ENCODE data around the gene KLHL25.

The KLHL25 gene

DNA sequence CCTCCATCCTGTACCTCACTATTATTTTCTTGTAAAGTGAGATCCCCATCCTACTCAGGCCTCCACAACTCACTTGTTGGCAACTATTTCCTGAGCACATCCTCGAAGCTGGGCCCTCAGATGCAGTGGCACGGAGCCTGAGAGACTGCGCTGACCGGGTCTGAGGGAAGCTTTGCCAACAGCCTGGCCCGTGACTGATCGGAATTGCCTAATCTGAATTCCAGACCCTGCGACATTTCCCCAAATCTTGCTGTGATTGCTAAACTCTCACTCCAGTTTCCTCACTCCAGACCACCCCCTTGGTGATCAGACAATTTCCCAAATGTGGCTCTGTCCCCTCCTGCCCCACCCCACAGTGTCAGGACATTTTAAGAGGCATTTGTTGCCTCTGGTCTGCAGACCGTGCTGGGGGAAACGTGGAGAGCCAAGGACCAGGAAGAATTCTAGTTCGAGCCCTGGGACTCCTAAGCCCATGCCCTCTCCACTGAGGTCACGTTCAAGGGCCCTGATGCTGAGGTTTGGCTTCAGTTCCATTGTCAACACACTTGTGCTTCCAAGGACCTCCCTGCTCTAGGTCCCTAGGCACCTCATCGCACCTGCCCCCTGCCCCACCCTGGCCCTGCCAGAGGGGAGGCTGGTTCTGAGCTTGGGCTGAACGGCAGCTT is 22.8 kb downstream of the KLHL25 start:
- ChIA-PET POLR2A (no interaction called here), CTCF (interaction anchor here (0.7 kb wide), 1 partner anchor 14 kb away, joined by 7 read pairs; no protein-coding TSS in a partner anchor)
- no peak for DNase-seq (ENCODE audit: extremely low spot score)
- TF ChIP-seq NFRKB (IDR thresholded peaks at IDR 0.05) (no peak), FOXA1 (IDR thresholded peaks at IDR 0.05) (no peak), ARNT (IDR thresholded peaks at IDR 0.05) (no peak), TARDBP (IDR thresholded peaks at IDR 0.05) (no peak), SP1 (IDR thresholded peaks at IDR 0.05) (no peak), FOXK2 (IDR thresholded peaks at IDR 0.05) (no peak), L3MBTL2 (conservative IDR thresholded peaks at IDR 0.05) (no peak), FOXM1 (IDR thresholded peaks at IDR 0.05; ENCODE audit: borderline replicate concordance) (no peak), BHLHE40 (IDR thresholded peaks at IDR 0.05; ENCODE audit: borderline replicate concordance) (no peak), ZNF384 (IDR thresholded peaks at IDR 0.05) (no peak), LEF1 (IDR thresholded peaks at IDR 0.05; ENCODE audit: borderline replicate concordance) (no peak), PKNOX1 (IDR thresholded peaks at IDR 0.05) (no peak), SUZ12 (IDR thresholded peaks at IDR 0.05) (no peak), CTBP1 (IDR thresholded peaks at IDR 0.05; ENCODE audit: borderline replicate concordance) (no peak), ELF4 (IDR thresholded peaks at IDR 0.05) (no peak), HDGF (IDR thresholded peaks at IDR 0.05; ENCODE audit: borderline replicate concordance) (no peak)

DNA sequence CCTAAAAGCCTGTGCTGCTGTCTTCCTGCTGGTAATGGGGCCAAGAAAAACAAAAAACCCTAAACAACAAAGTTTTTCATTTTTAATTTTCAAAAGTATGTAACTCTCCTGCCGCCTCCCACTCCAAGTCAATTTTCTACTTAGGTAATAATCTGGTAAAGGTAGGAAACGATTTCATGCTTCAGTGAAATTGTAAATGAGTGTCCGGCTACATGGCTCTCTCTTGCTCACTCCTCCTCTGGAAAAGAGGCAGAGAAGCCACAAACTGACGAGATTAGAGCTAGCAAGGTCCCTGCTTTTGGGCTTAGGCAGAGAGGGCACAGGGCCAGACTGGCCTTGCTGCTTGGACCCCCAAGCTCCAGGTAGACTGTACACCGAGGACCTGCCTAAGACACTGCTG is 23.5 kb downstream of the KLHL25 start:
- TF ChIP-seq ARNT (IDR thresholded peaks at IDR 0.05) (no peak), FOXA1 (IDR thresholded peaks at IDR 0.05) (no peak), PKNOX1 (IDR thresholded peaks at IDR 0.05) (no peak), ZNF384 (IDR thresholded peaks at IDR 0.05) (no peak), TARDBP (IDR thresholded peaks at IDR 0.05) (no peak), SUZ12 (IDR thresholded peaks at IDR 0.05) (no peak), LEF1 (IDR thresholded peaks at IDR 0.05; ENCODE audit: borderline replicate concordance) (no peak), L3MBTL2 (conservative IDR thresholded peaks at IDR 0.05) (no peak), FOXM1 (IDR thresholded peaks at IDR 0.05; ENCODE audit: borderline replicate concordance) (no peak), NFRKB (IDR thresholded peaks at IDR 0.05) (no peak), BHLHE40 (IDR thresholded peaks at IDR 0.05; ENCODE audit: borderline replicate concordance) (no peak), CTBP1 (IDR thresholded peaks at IDR 0.05; ENCODE audit: borderline replicate concordance) (no peak), ELF4 (IDR thresholded peaks at IDR 0.05) (no peak), SP1 (IDR thresholded peaks at IDR 0.05) (no peak)
- ChIA-PET POLR2A (no interaction called here), CTCF (interaction anchor here (0.7 to 0.9 kb wide), 2 partner anchors 12 to 15 kb away, joined by 3 to 7 read pairs; no protein-coding TSS in a partner anchor)
- no peak for DNase-seq (ENCODE audit: extremely low spot score)

- ChIA-PET CTCF (interaction anchor here (0.9 kb wide), 1 partner anchor 11 kb away, joined by 3 read pairs; no protein-coding TSS in a partner anchor), POLR2A (no interaction called here)
- DNase-seq (ENCODE audit: extremely low spot score): no peak
- no peak for TF ChIP-seq BHLHE40 (IDR thresholded peaks at IDR 0.05; ENCODE audit: borderline replicate concordance)
- no peak for TF ChIP-seq FOXA1 (IDR thresholded peaks at IDR 0.05)
- no peak for TF ChIP-seq LEF1 (IDR thresholded peaks at IDR 0.05; ENCODE audit: borderline replicate concordance)
- TF ChIP-seq PKNOX1 (IDR thresholded peaks at IDR 0.05): no peak
- TF ChIP-seq FOXK2 (IDR thresholded peaks at IDR 0.05): no peak
- TF ChIP-seq NFRKB (IDR thresholded peaks at IDR 0.05): no peak
- no peak for TF ChIP-seq ARNT (IDR thresholded peaks at IDR 0.05)
- TF ChIP-seq SUZ12 (IDR thresholded peaks at IDR 0.05): no peak
- TF ChIP-seq TARDBP (IDR thresholded peaks at IDR 0.05): no peak
- no peak for TF ChIP-seq ELF4 (IDR thresholded peaks at IDR 0.05)
- no peak for TF ChIP-seq CTBP1 (IDR thresholded peaks at IDR 0.05; ENCODE audit: borderline replicate concordance)
- TF ChIP-seq HDGF (IDR thresholded peaks at IDR 0.05; ENCODE audit: borderline replicate concordance): no peak
- no peak for TF ChIP-seq L3MBTL2 (conservative IDR thresholded peaks at IDR 0.05)
- no peak for TF ChIP-seq ZNF384 (IDR thresholded peaks at IDR 0.05)
- no peak for TF ChIP-seq SP1 (IDR thresholded peaks at IDR 0.05)
- no peak for TF ChIP-seq FOXM1 (IDR thresholded peaks at IDR 0.05; ENCODE audit: borderline replicate concordance)
These were observed 24.4 kb downstream of the KLHL25 start for GRCh38 chr15:85770096-85771041.

DNA sequence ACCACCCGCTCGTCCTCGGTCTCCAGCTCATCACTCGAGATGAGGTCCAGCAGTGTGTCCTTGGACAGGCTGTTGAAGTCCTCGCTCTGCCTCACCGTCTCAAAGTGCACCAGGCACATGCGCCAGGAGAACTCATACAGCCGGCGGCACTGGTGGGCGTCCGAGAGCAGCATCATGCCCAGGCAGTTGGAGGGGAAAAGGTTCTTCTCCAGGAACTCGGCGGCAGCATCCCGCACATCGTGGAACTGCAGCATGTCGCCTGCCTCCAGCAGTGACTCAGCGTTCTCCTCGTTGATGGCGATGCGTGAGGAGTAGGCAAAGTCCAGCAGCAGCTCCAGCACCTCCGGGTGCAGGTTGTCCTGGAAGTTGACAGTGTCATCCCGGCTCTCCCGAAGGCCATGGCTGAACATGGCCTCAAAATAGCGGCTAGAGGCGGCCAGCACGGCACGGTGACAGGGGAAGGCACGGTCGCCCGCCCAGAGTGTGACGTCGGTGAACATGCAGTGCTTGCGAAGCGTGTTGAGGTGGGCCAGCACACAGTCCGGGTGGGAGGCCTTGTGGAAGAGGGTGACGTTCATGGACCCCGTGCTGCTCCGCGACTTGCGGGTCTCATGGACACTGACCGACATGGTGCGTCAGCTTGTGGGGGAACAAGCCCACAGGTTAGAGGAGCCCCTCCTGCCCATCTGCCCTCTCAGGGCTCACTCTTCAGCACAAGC is 25.4 kb downstream of the KLHL25 start:
- TF ChIP-seq ARNT (IDR thresholded peaks at IDR 0.05): no peak
- no peak for TF ChIP-seq HDGF (IDR thresholded peaks at IDR 0.05; ENCODE audit: borderline replicate concordance)
- TF ChIP-seq BHLHE40 (IDR thresholded peaks at IDR 0.05; ENCODE audit: borderline replicate concordance): no peak
- TF ChIP-seq PKNOX1 (IDR thresholded peaks at IDR 0.05): no peak
- TF ChIP-seq L3MBTL2 (conservative IDR thresholded peaks at IDR 0.05): no peak
- no peak for TF ChIP-seq SUZ12 (IDR thresholded peaks at IDR 0.05)
- TF ChIP-seq ELF4 (IDR thresholded peaks at IDR 0.05): no peak
- no peak for TF ChIP-seq FOXK2 (IDR thresholded peaks at IDR 0.05)
- no peak for TF ChIP-seq FOXM1 (IDR thresholded peaks at IDR 0.05; ENCODE audit: borderline replicate concordance)
- TF ChIP-seq SP1 (IDR thresholded peaks at IDR 0.05): no peak
- TF ChIP-seq NFRKB (IDR thresholded peaks at IDR 0.05): no peak
- ChIA-PET POLR2A (no interaction called here), CTCF (no interaction called here)
- DNase-seq (ENCODE audit: extremely low spot score): no peak

All from HEK293T (cell line).